IPS-NIHi7 (cell line): ENCODE data around the gene ZBTB2.
"Not testable (repeated sequence)": the region's sequence is repeated elsewhere in the genome, so short reads cannot be mapped to it uniquely, and the experiment has no call there.

Source experiments
- DNase-seq: peaks from one replicate; pipeline ENCODE4 v3.0.0; 2012; ENCODE audit warnings: mixed read lengths; ENCODE audit errors: extremely low spot score

Gene ZBTB2

DNA sequence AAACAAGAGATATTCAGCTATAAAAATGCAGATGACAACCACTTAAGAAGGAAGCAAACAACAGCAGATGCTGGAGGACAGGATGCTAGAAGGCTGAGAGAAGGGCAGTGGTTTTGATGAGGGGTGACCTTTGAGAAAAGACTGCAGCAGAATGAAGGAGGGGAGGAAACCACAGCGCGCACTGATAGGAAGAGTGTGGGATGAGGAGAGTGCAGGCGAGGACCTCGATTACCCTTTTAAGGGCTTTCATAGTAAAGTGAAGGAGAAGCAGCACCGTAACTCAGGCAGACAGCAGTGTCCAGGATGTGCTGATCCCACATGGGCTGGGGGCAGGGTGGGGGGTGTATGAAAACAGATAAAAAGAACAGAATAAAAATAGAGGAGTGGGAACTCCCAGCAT lies 19.2 kb downstream of the ZBTB2 start:
- DNase-seq = no peak

DNA sequence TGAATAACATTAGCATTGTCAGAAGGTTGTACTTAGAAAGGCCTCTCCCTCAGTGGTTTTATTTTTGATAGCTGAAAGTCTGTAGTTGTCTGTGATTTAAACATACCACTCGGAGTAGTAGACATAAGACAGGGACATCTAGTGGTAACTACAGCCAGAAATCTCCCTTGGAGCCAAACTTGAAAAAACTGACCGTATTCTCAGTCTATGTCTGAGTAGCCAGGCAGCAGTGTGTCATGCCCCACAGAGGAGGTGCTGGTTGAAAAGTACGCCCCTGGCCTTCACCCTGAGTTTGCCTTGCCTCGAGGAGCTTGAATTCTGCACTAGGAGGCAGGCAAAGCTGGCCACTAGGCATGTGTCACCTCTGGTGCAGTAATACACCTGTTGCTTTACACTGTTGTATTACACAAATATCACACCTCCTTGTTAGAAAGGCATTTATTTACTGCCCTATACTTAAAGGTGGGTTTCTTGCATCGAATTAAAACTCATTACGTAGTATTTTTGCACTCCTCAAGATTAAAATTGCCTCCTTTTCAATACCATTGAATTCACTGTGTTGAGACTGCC lies 20.8 kb downstream of the ZBTB2 start:
- DNase-seq = no peak

DNA sequence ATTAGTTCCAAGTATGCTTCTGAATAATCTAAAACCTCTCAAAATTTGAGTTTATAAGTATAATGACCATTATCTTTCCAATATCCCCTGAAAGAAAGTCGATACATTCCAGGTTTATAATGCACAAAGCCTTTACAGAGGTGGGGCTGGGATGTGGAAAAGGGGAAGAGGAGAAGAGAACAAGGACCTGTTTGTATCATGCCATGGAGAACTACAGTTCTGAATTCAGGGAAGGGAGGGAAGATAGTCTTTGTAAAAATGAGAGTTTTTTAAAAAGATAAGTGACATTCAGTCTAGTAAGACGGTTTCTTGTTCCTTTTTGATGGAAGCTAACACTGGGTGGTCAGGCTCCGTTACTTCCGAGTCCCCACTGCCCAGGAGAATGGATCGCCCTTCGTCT lies 26.1 kb downstream of the ZBTB2 start:
- DNase-seq = no peak

DNA sequence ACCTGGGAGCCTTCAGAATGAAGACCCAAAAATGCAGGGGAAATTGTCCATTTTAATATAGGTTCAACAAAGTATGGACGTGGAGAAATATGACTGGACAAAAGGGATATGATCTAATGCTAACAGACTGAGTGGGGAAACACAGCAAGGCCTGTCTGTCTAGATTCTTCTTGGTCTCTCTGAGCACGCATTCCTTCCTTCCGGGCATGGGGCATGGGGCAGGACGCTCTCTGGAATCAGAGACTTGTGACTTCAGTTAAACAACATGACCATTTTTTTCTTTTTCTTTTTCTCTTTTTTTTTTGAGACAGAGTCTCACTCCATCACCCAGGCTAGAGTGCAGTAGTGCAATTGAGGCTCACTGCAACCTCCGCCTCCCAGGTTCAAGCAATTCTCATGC lies 31.9 kb downstream of the ZBTB2 start:
- DNase-seq = no peak

DNA sequence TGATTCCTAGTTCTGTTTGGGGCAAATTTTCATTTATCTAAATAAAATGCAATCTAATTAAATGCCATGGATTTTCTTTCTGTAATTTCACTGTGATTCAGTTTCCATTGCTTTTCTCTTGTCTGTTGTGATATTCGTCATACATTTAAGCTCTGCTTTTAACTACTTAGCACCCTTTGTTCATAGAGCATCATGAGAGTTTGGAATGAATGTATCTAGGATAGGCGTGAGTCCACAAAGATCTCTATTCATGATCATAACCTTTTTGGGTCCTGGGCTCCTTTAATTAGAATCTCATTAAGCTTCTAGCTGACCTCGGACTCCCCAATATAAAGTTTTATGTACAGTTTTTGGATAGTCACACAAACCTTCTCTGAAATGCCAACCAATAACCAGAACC lies 32.9 kb downstream of the ZBTB2 start:
- DNase-seq = no peak

DNA sequence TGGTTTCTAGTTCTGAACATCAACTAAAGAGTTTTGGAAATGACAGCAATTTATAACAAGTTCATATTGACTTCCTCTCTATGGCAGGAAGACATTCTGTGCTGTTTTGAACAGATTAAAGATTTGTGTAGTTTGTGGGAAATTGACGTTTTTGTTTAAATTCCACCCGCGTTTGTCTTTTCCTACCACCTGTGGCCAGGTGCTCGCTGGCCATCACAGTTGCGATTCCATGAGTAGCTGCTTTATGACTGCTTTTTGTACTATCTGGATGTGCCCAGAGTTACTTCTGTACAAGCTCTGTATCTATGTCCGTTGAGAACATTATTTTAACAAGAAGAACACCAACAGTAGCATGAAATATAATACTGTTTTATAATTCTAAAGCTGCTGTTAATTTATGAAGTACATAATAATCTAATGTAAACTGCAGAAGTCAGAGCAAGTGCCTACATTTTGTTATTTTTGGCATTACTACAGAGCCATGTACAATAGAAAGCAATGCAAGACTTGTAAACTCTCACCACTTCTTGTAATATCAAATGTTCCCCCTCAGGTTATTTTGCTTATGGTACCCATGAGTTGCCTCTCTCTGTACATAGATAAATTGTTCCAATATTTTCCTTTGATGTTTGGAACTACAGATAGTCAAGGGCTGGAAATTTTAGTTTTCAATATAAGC lies 33.5 kb downstream of the ZBTB2 start:
- no peak for DNase-seq

DNA sequence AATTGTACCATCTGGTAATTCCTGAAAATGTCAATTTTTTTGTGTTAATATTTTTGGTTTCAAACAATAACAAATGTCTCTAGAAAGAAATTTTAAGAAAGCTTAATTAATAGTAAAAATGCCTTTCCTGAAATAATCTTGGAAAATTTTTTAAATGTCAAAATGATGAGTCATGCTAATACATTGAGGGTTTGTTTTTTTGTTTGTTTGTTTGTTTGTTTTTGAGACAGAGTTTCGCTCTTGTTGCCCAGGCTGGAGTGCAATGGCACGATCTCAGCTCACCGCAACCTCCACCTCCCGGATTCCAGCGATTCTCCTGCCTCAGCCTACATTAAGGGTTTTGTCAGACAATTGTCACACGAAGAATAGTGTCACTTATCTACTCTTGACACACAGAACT lies 34.4 kb downstream of the ZBTB2 start:
- not testable (repeated sequence) for DNase-seq

DNA sequence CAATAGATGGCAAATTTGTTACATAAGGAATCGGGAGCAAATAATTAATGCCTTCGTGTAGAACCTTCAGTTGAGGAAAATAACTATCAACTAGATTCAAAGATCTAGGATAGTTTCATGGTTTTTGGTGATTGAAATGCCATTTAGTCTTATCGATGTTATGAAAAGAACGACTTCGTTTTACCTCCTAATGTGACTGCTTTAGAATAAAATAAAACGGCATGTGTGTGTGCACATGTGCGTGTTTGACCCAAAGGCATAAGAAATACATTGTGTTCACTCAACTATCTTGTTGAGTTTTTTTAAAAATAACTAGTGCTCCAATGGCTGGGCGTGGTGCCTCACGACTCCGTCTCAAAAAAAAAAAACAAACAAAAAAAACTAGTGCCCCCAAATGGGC lies 37.6 kb downstream of the ZBTB2 start:
- DNase-seq = no peak

DNA sequence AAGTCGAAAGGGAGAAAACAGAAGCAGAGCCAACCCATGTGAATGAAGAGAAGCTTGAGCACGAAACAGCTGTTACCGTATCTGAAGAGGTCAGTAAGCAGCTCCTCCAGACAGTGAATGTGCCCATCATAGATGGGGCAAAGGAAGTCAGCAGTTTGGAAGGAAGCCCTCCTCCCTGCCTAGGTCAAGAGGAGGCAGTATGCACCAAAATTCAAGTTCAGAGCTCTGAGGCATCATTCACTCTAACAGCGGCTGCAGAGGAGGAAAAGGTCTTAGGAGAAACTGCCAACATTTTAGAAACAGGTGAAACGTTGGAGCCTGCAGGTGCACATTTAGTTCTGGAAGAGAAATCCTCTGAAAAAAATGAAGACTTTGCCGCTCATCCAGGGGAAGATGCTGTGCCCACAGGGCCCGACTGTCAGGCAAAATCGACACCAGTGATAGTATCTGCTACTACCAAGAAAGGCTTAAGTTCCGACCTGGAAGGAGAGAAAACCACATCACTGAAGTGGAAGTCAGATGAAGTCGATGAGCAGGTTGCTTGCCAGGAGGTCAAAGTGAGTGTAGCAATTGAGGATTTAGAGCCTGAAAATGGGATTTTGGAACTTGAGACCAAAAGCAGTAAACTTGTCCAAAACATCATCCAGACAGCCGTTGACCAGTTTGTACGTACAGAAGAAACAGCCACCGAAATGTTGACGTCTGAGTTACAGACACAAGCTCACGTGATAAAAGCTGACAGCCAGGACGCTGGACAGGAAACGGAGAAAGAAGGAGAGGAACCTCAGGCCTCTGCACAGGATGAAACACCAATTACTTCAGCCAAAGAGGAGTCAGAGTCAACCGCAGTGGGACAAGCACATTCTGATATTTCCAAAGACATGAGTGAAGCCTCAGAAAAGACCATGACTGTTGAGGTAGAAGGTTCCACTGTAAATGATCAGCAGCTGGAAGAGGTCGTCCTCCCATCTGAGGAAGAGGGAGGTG lies 38.7 kb downstream of the ZBTB2 start:
- DNase-seq = no peak

DNA sequence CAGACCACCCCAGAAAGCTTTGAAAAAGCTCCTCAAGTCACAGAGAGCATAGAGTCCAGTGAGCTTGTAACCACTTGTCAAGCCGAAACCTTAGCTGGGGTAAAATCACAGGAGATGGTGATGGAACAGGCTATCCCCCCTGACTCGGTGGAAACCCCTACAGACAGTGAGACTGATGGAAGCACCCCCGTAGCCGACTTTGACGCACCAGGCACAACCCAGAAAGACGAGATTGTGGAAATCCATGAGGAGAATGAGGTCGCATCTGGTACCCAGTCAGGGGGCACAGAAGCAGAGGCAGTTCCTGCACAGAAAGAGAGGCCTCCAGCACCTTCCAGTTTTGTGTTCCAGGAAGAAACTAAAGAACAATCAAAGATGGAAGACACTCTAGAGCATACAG lies 39.6 kb downstream of the ZBTB2 start:
- DNase-seq = no peak

DNA sequence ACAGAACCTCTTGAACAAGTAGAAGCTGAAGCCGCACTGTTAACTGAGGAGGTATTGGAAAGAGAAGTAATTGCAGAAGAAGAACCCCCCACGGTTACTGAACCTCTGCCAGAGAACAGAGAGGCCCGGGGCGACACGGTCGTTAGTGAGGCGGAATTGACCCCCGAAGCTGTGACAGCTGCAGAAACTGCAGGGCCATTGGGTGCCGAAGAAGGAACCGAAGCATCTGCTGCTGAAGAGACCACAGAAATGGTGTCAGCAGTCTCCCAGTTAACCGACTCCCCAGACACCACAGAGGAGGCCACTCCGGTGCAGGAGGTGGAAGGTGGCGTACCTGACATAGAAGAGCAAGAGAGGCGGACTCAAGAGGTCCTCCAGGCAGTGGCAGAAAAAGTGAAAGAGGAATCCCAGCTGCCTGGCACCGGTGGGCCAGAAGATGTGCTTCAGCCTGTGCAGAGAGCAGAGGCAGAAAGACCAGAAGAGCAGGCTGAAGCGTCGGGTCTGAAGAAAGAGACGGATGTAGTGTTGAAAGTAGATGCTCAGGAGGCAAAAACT lies 40.1 kb downstream of the ZBTB2 start:
- no peak for DNase-seq

DNA sequence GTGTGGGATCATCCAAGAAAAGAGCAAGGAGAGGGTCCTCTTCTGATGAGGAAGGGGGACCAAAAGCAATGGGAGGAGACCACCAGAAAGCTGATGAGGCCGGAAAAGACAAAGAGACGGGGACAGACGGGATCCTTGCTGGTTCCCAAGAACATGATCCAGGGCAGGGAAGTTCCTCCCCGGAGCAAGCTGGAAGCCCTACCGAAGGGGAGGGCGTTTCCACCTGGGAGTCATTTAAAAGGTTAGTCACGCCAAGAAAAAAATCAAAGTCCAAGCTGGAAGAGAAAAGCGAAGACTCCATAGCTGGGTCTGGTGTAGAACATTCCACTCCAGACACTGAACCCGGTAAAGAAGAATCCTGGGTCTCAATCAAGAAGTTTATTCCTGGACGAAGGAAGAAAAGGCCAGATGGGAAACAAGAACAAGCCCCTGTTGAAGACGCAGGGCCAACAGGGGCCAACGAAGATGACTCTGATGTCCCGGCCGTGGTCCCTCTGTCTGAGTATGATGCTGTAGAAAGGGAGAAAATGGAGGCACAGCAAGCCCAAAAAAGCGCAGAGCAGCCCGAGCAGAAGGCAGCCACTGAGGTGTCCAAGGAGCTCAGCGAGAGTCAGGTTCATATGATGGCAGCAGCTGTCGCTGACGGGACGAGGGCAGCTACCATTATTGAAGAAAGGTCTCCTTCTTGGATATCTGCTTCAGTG lies 40.8 kb downstream of the ZBTB2 start:
- no peak for DNase-seq

DNA sequence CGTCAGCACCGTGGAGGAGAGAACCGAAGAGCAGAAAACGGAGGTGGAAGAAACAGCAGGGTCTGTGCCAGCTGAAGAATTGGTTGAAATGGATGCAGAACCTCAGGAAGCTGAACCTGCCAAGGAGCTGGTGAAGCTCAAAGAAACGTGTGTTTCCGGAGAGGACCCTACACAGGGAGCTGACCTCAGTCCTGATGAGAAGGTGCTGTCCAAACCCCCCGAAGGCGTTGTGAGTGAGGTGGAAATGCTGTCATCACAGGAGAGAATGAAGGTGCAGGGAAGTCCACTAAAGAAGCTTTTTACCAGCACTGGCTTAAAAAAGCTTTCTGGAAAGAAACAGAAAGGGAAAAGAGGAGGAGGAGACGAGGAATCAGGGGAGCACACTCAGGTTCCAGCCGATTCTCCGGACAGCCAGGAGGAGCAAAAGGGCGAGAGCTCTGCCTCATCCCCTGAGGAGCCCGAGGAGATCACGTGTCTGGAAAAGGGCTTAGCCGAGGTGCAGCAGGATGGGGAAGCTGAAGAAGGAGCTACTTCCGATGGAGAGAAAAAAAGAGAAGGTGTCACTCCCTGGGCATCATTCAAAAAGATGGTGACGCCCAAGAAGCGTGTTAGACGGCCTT lies 41.6 kb downstream of the ZBTB2 start:
- no peak for DNase-seq

DNA sequence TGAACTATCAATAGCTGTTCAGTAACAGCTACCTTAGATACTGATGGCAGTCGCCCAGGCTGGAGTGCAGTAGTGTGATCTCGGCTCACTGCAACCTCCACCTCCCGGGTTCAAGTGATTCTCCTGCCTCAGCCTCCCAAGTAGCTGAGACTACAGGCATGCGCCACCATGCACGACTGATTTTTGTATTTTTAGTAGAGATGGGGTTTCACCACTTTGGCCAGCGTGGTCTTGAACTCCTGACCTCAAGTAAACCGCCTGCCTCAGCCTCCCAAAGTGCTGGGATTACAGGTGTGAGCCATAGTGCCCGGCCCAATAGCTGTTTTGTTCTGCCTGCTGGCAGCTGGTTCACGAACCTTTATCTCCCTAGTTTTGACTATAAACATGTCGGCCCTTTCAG lies 48.6 kb downstream of the ZBTB2 start:
- not testable (repeated sequence) for DNase-seq

DNA sequence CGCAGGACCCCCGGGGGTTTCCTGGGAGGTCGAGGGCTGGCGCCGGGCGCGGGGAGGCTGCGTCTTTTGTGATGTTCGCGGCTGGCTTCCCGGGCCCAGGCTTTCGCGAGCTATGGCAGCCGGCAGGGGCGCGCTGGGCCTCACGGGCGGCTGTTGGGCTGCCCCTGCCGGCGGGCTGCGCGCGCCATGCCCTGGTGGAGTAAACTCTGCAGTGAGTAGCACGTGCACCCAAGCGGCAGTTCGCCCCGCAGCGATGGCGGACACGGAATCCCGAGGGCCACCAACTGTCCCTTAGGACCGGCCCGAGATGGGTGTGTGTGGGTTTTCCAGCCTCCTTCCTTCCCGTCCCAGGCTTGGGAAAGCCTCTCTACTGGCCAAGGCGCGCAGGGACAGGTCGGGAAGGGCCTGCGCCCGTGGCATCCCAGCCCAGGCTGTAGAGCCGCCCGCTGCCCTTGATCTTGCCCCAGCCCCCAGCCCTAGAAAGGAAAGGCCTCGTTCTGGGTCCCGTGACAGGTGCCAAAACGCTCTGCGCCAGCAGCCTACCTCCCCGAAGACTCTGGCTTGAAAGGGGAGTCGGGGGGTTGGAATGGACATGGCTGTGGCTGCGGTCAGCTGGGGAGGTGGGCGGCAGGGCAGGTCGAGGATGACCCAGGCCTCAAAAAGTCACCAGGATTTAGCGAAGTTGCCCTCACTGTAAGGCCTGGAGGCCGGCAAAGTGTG lies 49.7 kb downstream of the ZBTB2 start:
- no peak for DNase-seq

DNA sequence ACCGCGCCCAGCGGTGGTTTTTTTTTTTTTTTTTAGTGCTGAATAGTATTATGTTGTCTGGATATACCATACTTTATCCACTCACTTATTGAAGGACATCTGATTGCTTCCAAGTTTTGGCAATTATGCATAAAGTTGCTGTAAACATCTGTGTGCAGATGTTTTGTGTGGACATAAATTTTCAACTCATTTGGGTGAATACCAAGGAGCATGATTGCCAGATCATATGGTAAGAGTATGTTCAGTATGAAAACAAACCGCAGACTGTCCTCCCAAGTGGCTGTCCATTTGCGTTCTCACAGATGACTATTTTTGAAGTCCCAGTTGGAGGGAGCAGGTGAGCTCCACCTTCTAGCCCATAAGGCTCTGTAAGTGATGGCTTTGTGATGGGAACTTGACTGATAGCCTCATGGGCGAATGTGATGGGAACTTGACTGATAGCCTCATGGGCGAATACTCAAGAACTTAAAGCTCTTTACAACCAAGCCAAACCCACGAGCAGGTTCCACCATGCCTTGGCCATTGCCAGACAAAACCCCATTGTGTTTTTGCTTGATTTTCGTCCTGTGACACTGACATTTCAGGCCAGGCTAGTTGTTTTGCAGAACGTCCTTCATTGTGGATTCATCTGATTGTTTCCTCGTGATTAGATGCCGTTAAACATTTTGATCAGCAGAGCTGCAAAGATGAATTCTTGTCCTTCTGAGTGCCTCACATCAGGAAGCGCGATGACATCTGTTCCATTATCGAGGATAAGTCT lies 51.0 kb downstream of the ZBTB2 start:
- no peak for DNase-seq

DNA sequence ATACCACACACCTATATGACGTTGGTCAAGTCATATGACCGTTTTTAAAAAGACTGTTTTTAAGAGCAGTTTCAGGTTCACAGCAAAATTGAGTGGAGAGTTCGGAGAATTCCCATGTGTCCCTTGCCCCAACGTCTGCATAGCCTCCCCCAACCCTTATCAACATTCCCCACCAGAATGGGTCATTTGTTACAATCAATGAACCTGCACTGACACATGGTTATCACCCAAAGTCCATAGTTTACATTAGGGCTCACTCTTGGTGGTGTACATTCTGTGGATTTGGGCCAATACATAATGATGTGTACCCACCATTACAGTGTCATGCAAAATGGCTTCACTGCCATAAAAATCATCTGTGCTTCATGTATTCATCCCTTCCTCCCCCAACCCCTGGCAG lies 52.0 kb downstream of the ZBTB2 start:
- no peak for DNase-seq

DNA sequence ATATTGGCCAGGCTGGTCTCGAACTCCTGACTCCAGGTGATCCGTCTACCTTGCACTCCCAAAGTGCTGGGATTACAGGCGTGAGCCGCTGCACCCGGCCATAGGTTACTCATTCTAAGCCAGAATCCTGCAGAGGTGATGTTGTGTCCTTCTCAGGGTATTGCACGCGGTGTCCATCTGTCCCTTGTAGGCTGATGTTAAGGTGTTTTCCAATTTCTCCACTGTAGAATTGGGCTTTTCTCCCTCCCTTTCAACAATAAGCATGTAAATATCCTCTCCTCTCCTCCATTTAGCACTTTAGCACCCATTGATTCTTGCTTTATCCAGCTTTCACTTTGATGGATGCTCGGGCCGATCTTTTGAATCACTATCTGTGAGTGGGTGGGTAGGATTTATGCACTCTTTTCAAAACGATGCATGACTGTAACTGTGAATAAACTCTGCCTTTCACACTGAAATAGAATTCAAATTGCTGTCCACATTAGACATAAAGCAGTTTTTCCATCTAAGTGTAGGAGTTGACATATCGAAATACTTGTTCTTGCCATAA lies 52.6 kb downstream of the ZBTB2 start:
- DNase-seq = no peak

DNA sequence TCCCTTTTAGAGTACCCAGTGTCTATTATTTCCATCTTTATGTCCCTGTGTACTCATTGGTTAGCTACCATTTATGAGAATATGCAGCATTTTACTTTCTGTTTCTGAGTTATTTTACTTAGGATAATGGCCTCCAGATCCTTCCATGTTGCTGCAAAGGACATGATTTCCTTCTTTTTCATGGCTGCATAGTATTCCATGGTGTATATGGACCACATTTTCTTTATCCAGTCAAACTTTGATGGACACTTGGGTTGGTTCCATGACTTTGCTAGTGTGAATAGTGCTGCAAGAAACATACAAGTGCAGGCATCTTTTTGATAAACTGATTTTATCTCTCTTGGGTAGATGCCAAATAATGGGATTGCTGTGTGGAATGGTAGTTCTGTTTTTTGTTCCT lies 55.4 kb downstream of the ZBTB2 start:
- DNase-seq = no peak
